GM12891 (cell line): ENCODE measurements around the gene GLDC.

Experiments
- PAX5 ChIP-seq: IDR thresholded peaks from 2 replicates; pipeline ENCODE4 v1.6.1; 2011; ENCODE audit warnings: low read length, moderate library complexity, mild to moderate bottlenecking; ENCODE audit not compliant: insufficient read depth, severe bottlenecking
- POLR2A ChIP-seq: IDR thresholded peaks from 2 replicates; pipeline ENCODE4 v1.6.1; 2011; ENCODE audit warnings: low read depth, low read length, control low read depth
- POLR2AphosphoS5 ChIP-seq: IDR thresholded peaks from 2 replicates; pipeline ENCODE4 v1.6.1; 2011; ENCODE audit warnings: low read depth, low read length, control low read depth
- POU2F2 ChIP-seq: IDR thresholded peaks from 2 replicates; pipeline ENCODE4 v1.6.1; 2011; ENCODE audit warnings: low read depth, mild to moderate bottlenecking, control low read depth, low read length, moderate library complexity
- SPI1 ChIP-seq: IDR thresholded peaks from 2 replicates; pipeline ENCODE4 v1.6.1; 2011; ENCODE audit warnings: low read depth, low read length, control low read depth
- TAF1 ChIP-seq: IDR thresholded peaks from 2 replicates; pipeline ENCODE4 v1.6.1; 2011; ENCODE audit warnings: low read depth, low read length, control low read depth

- TF ChIP-seq POLR2AphosphoS5 (no peak), POLR2A (no peak), SPI1 (no peak), TAF1 (no peak), POU2F2 (no peak), PAX5 (no peak)
Measured at GRCh38 chr9:6512085-6512657, 133.4 kb downstream of the GLDC start.
